Upper lobe of right lung (tissue), 1 donor: ENCODE results near the gene PPP1R10. TPM values are rescaled to one million over a fixed set of nuclear protein-coding genes. Genes with fewer than 3 reads are reported as not detected.
"Not testable (repeated sequence)": the region's sequence is repeated elsewhere in the genome, so short reads cannot be mapped to it uniquely, and the experiment has no call there.

Experiments
- ATAC-seq: fragments of 200-7000 bp; cut with Tn5 transposase; one replicate; pipeline ENCODE4 v1.9.1; 2020; ENCODE audit warnings: mild to moderate bottlenecking, moderate library complexity
- DNase-seq: peaks from one replicate; pipeline ENCODE4 v3.0.0-alpha.2; 2020
- H3K27ac ChIP-seq: fragments of 200-600 bp; one replicate; pipeline ENCODE4 v1.8.0; 2022
- H3K27me3 ChIP-seq: fragments of 200-600 bp; one replicate; pipeline ENCODE4 v1.8.0; 2022; ENCODE audit warnings: mild to moderate bottlenecking
- H3K36me3 ChIP-seq: fragments of 200-600 bp; one replicate; pipeline ENCODE4 v1.8.0; 2022
- H3K4me1 ChIP-seq: fragments of 200-600 bp; one replicate; pipeline ENCODE4 v1.8.0; 2022
- H3K4me3 ChIP-seq: fragments of 200-600 bp; one replicate; pipeline ENCODE4 v1.8.0; 2022; ENCODE audit warnings: mild to moderate bottlenecking
- H3K9me3 ChIP-seq: fragments of 200-600 bp; one replicate; pipeline ENCODE4 v1.8.0; 2022
- CTCF ChIP-seq: fragments of 200-600 bp; IDR thresholded peaks from one replicate; pipeline ENCODE4 v1.8.0; 2022; ENCODE audit warnings: antibody characterized with exemption
- intact Hi-C: fragments of 100-400 bp; cut with DNase I; formaldehyde crosslinking; loops from one replicate; pipeline ENCODE4 v1.11.0; 2022
- total RNA-seq: library from RNA; stranded (reverse); fragmentation: NEBNext Ultra II Directional; extraction: Animal tissue kit (Norgen Biotek cat#: 25700); gene quantifications from one replicate; pipeline ENCODE4 v1.2.1, GENCODE V29; 2021
- donor health status: DM: no; HTN: yes; CAD: no; lungs with severe emphysema.

PPP1R10 gene
- total RNA-seq, 1 donor from 2014 or later, result 68.3 TPM

- intact Hi-C loops, result loop anchor here (5.0 kb wide), 1 partner anchor 117 kb away; no protein-coding TSS in a partner anchor
- Histone ChIP-seq H3K4me3 (no peak overlapping the region), H3K4me1 (no peaks in the 10 kb centered on the region), H3K9me3 (no peaks in the 10 kb centered on the region), H3K27me3 (no peaks in the 10 kb centered on the region), H3K36me3 (peaks cover 49% of the 10 kb centered on the region), H3K27ac (no peak overlapping the region)
- TF ChIP-seq CTCF, result no peak
- ATAC-seq, result no peak
- peak; percentile 19 for DNase-seq
Measured at GRCh38 chr6:30599625-30600324, 17.3 kb downstream of the PPP1R10 start.

- DNase-seq (peak; percentile 34), ATAC-seq (no peak)
- no peak for TF ChIP-seq CTCF
- intact Hi-C loops, result no loop called here
- Histone ChIP-seq H3K27ac (no peak overlapping the region), H3K4me3 (no peak overlapping the region), H3K4me1 (no peaks in the 10 kb centered on the region), H3K9me3 (no peaks in the 10 kb centered on the region), H3K36me3 (peaks cover 49% of the 10 kb centered on the region), H3K27me3 (no peaks in the 10 kb centered on the region)
Measured at GRCh38 chr6:30598912-30599624, 18.0 kb downstream of the PPP1R10 start.

GRCh38 chr6:30597315-30598144, 19.5 kb downstream of the PPP1R10 start:
- H3K27me3 ChIP-seq, intact Hi-C loops, H3K27ac ChIP-seq, H3K4me1 ChIP-seq, H3K4me3 ChIP-seq, H3K9me3 ChIP-seq: not testable (repeated sequence)
- peak; percentile 79 for TF ChIP-seq CTCF
- ATAC-seq (peak; percentile 93), DNase-seq (peak; percentile 73)
- H3K36me3 ChIP-seq, result peaks cover 40% of the 10 kb centered on the region

GRCh38 chr6:30592287-30592686, 24.8 kb downstream of the PPP1R10 start:
- H3K27me3 ChIP-seq, result no peaks in the 10 kb centered on the region
- H3K4me3 ChIP-seq, result no peak overlapping the region
- intact Hi-C loops, result no loop called here
- TF ChIP-seq CTCF, result no peak
- ATAC-seq, result no peak
- no peak for DNase-seq
- H3K36me3 ChIP-seq, result peaks cover 69% of the 10 kb centered on the region
- peaks cover 20% of the 10 kb centered on the region for H3K4me1 ChIP-seq
- no peaks in the 10 kb centered on the region for H3K9me3 ChIP-seq
- no peak overlapping the region for H3K27ac ChIP-seq

GRCh38 chr6:30591008-30591407, 26.0 kb downstream of the PPP1R10 start:
- Histone ChIP-seq H3K4me1 (peaks cover 20% of the 10 kb centered on the region), H3K36me3 (peaks cover 81% of the 10 kb centered on the region), H3K27me3 (no peaks in the 10 kb centered on the region), H3K9me3 (no peaks in the 10 kb centered on the region), H3K4me3 (no peak overlapping the region), H3K27ac (peak overlapping the region; percentile 36)
- ATAC-seq, result peak; percentile 88
- no peak for DNase-seq
- intact Hi-C loops, result no loop called here
- no peak for TF ChIP-seq CTCF
